Measurements from ENCODE around the gene PPP2R5B. TPM values are rescaled to one million over a fixed set of nuclear protein-coding genes. Genes with fewer than 3 reads are reported as not detected.

PPP2R5B gene
- total RNA-seq, 1 experiment from 2014 or later, result 8.7 TPM

- TF ChIP-seq ZBTB43 (CRISPR knock-in tag; IDR thresholded peaks at IDR 0.05), result peak; percentile 37; the same call in 1 of the 2 replicates
- TF ChIP-seq, protein P1, sequence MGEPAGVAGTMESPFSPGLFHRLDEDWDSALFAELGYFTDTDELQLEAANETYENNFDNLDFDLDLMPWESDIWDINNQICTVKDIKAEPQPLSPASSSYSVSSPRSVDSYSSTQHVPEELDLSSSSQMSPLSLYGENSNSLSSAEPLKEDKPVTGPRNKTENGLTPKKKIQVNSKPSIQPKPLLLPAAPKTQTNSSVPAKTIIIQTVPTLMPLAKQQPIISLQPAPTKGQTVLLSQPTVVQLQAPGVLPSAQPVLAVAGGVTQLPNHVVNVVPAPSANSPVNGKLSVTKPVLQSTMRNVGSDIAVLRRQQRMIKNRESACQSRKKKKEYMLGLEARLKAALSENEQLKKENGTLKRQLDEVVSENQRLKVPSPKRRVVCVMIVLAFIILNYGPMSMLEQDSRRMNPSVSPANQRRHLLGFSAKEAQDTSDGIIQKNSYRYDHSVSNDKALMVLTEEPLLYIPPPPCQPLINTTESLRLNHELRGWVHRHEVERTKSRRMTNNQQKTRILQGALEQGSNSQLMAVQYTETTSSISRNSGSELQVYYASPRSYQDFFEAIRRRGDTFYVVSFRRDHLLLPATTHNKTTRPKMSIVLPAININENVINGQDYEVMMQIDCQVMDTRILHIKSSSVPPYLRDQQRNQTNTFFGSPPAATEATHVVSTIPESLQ (CRISPR knock-in tag; IDR thresholded peaks at IDR 0.05), result no peak
- TF ChIP-seq NR1H2 (CRISPR knock-in tag; IDR thresholded peaks at IDR 0.05), result no peak
- TF ChIP-seq MXD4 (CRISPR knock-in tag; IDR thresholded peaks at IDR 0.05; ENCODE audit: borderline replicate concordance), result no peak
- TF ChIP-seq JAZF1 (CRISPR knock-in tag; IDR thresholded peaks at IDR 0.05), result no peak
- peak; percentile 14; the same call in 1 of the 2 replicates for TF ChIP-seq GABPB1 (CRISPR knock-in tag; IDR thresholded peaks at IDR 0.05)
- no peak for TF ChIP-seq OVOL2 (CRISPR knock-in tag; IDR thresholded peaks at IDR 0.05; ENCODE audit: borderline replicate concordance)
- no peak for TF ChIP-seq AR (CRISPR knock-in tag; IDR thresholded peaks at IDR 0.05)
- TF ChIP-seq FOXP1 (CRISPR knock-in tag; IDR thresholded peaks at IDR 0.05; ENCODE audit: borderline replicate concordance), result peak; percentile 79
- 0 out of 2 replicates have a peak, but pooled peaks have one; percentile 16 for TF ChIP-seq FOXK1 (CRISPR knock-in tag; IDR thresholded peaks at IDR 0.05)
- TF ChIP-seq TCF7 (CRISPR knock-in tag; IDR thresholded peaks at IDR 0.05; ENCODE audit: low read depth), result peak; percentile 45; the same call in 1 of the 2 replicates
- TF ChIP-seq, protein P2, sequence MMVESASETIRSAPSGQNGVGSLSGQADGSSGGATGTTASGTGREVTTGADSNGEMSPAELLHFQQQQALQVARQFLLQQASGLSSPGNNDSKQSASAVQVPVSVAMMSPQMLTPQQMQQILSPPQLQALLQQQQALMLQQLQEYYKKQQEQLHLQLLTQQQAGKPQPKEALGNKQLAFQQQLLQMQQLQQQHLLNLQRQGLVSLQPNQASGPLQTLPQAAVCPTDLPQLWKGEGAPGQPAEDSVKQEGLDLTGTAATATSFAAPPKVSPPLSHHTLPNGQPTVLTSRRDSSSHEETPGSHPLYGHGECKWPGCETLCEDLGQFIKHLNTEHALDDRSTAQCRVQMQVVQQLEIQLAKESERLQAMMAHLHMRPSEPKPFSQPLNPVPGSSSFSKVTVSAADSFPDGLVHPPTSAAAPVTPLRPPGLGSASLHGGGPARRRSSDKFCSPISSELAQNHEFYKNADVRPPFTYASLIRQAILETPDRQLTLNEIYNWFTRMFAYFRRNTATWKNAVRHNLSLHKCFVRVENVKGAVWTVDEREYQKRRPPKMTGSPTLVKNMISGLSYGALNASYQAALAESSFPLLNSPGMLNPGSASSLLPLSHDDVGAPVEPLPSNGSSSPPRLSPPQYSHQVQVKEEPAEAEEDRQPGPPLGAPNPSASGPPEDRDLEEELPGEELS (CRISPR knock-in tag; IDR thresholded peaks at IDR 0.05), result no peak
- TF ChIP-seq CREM (CRISPR knock-in tag; IDR thresholded peaks at IDR 0.05), result no peak
- no peak for TF ChIP-seq RELA (CRISPR knock-in tag; IDR thresholded peaks at IDR 0.05; ENCODE audit: borderline replicate concordance)
- TF ChIP-seq, protein P3, sequence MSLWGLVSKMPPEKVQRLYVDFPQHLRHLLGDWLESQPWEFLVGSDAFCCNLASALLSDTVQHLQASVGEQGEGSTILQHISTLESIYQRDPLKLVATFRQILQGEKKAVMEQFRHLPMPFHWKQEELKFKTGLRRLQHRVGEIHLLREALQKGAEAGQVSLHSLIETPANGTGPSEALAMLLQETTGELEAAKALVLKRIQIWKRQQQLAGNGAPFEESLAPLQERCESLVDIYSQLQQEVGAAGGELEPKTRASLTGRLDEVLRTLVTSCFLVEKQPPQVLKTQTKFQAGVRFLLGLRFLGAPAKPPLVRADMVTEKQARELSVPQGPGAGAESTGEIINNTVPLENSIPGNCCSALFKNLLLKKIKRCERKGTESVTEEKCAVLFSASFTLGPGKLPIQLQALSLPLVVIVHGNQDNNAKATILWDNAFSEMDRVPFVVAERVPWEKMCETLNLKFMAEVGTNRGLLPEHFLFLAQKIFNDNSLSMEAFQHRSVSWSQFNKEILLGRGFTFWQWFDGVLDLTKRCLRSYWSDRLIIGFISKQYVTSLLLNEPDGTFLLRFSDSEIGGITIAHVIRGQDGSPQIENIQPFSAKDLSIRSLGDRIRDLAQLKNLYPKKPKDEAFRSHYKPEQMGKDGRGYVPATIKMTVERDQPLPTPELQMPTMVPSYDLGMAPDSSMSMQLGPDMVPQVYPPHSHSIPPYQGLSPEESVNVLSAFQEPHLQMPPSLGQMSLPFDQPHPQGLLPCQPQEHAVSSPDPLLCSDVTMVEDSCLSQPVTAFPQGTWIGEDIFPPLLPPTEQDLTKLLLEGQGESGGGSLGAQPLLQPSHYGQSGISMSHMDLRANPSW (CRISPR knock-in tag; conservative IDR thresholded peaks at IDR 0.05; ENCODE audit: low read depth), result no peak
- no peak for TF ChIP-seq KAT7 (CRISPR knock-in tag; IDR thresholded peaks at IDR 0.05; ENCODE audit: borderline replicate concordance)
- TF ChIP-seq TP53 (CRISPR knock-in tag; IDR thresholded peaks at IDR 0.05), result no peak
- TF ChIP-seq, protein P4, sequence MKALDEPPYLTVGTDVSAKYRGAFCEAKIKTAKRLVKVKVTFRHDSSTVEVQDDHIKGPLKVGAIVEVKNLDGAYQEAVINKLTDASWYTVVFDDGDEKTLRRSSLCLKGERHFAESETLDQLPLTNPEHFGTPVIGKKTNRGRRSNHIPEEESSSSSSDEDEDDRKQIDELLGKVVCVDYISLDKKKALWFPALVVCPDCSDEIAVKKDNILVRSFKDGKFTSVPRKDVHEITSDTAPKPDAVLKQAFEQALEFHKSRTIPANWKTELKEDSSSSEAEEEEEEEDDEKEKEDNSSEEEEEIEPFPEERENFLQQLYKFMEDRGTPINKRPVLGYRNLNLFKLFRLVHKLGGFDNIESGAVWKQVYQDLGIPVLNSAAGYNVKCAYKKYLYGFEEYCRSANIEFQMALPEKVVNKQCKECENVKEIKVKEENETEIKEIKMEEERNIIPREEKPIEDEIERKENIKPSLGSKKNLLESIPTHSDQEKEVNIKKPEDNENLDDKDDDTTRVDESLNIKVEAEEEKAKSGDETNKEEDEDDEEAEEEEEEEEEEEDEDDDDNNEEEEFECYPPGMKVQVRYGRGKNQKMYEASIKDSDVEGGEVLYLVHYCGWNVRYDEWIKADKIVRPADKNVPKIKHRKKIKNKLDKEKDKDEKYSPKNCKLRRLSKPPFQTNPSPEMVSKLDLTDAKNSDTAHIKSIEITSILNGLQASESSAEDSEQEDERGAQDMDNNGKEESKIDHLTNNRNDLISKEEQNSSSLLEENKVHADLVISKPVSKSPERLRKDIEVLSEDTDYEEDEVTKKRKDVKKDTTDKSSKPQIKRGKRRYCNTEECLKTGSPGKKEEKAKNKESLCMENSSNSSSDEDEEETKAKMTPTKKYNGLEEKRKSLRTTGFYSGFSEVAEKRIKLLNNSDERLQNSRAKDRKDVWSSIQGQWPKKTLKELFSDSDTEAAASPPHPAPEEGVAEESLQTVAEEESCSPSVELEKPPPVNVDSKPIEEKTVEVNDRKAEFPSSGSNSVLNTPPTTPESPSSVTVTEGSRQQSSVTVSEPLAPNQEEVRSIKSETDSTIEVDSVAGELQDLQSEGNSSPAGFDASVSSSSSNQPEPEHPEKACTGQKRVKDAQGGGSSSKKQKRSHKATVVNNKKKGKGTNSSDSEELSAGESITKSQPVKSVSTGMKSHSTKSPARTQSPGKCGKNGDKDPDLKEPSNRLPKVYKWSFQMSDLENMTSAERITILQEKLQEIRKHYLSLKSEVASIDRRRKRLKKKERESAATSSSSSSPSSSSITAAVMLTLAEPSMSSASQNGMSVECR (CRISPR knock-in tag; IDR thresholded peaks at IDR 0.05; ENCODE audit: borderline replicate concordance), result no peak
- no peak for TF ChIP-seq ZNF121 (CRISPR knock-in tag; IDR thresholded peaks at IDR 0.05)
- TF ChIP-seq, protein P5, sequence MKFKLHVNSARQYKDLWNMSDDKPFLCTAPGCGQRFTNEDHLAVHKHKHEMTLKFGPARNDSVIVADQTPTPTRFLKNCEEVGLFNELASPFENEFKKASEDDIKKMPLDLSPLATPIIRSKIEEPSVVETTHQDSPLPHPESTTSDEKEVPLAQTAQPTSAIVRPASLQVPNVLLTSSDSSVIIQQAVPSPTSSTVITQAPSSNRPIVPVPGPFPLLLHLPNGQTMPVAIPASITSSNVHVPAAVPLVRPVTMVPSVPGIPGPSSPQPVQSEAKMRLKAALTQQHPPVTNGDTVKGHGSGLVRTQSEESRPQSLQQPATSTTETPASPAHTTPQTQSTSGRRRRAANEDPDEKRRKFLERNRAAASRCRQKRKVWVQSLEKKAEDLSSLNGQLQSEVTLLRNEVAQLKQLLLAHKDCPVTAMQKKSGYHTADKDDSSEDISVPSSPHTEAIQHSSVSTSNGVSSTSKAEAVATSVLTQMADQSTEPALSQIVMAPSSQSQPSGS (CRISPR knock-in tag; IDR thresholded peaks at IDR 0.05; ENCODE audit: borderline replicate concordance, low read depth), result no peak
- TF ChIP-seq ZNF232 (CRISPR knock-in tag; IDR thresholded peaks at IDR 0.05), result no peak; the same call in 1 of the 2 replicates
- TF ChIP-seq IRF1 (CRISPR knock-in tag; IDR thresholded peaks at IDR 0.05), result no peak
- no peak for TF ChIP-seq SP1 (CRISPR knock-in tag; conservative IDR thresholded peaks at IDR 0.05)
These were observed 46.3 kb upstream of the PPP2R5B start (continued) for GRCh38 chr11:64878223-64878493.
